Caco-2 (cell line): ENCODE measurements around the gene LVRN. TPM values are rescaled to one million over a fixed set of nuclear protein-coding genes. Genes with fewer than 3 reads are reported as not detected.

Source experiments
- BruUV-seq: library from RNA; stranded (reverse); fragments of 400-500 nt; replicated peaks from 2 replicates; lab custom pipeline; 2021; lab: Mats Ljungman, UMichigan
- CTCF ChIA-PET: fragments of 300-600 bp; sonication (Branson Sonifier 250); formaldehyde crosslinking; loops from one replicate; lab custom pipeline; 2022; ENCODE audit warnings: antibody characterized with exemption; lab: Charles Lee
- POLR2A ChIA-PET: fragments of 300-600 bp; sonication (Branson Sonifier 250); formaldehyde crosslinking; loops from one replicate; lab custom pipeline; 2022; ENCODE audit warnings: antibody characterized with exemption; lab: Charles Lee
- DNase-seq, 2 experiments: peaks; one replicate each; pipeline versions ENCODE4 v3.0.0 to v3.0.0-alpha.2; 2020 to 2022
- H3K27me3 ChIP-seq: replicated peaks from 2 replicates; pipeline ENCODE4 v1.6.0; 2011; ENCODE audit warnings: low read length; ENCODE audit not compliant: control insufficient read depth, insufficient read depth
- H3K36me3 ChIP-seq: 2 replicates; pipeline ENCODE4 v1.5.1; 2011; ENCODE audit warnings: low read length; ENCODE audit not compliant: control insufficient read depth, insufficient read depth
- H3K4me1 ChIP-seq: fragments of 250-450 bp; sonication (Bioruptor Pico); 2 replicates; pipeline ENCODE4 v1.5.1; 2020; ENCODE audit warnings: mild to moderate bottlenecking
- H3K4me3 ChIP-seq: 2 replicates; pipeline ENCODE4 v1.5.1; 2011; ENCODE audit warnings: low read depth, mild to moderate bottlenecking, control low read depth, low read length
- H3K9me3 ChIP-seq: fragments of 250-450 bp; sonication (Bioruptor Pico); 2 replicates; pipeline ENCODE4 v1.5.1; 2020; ENCODE audit warnings: mild to moderate bottlenecking, moderate library complexity
- H3K27ac Mint-ChIP-seq: one replicate; pipeline ENCODE4 v1.8.0; 2022; ENCODE audit warnings: mixed read lengths; ENCODE audit not compliant: unreplicated experiment
- H3K27me3 Mint-ChIP-seq: one replicate; pipeline ENCODE4 v1.8.0; 2022; ENCODE audit warnings: mixed read lengths; ENCODE audit not compliant: insufficient read depth, unreplicated experiment
- H3K36me3 Mint-ChIP-seq: one replicate; pipeline ENCODE4 v1.8.0; 2022; ENCODE audit warnings: mild to moderate bottlenecking, mixed read lengths; ENCODE audit not compliant: insufficient read depth, unreplicated experiment
- H3K4me1 Mint-ChIP-seq: one replicate; pipeline ENCODE4 v1.8.0; 2022; ENCODE audit warnings: low read depth, mixed read lengths; ENCODE audit not compliant: unreplicated experiment
- H3K4me3 Mint-ChIP-seq: one replicate; pipeline ENCODE4 v1.8.0; 2022; ENCODE audit warnings: mild to moderate bottlenecking, moderate library complexity, mixed read lengths; ENCODE audit not compliant: unreplicated experiment
- H3K9me3 Mint-ChIP-seq: one replicate; pipeline ENCODE4 v1.8.0; 2022; ENCODE audit warnings: mixed read lengths; ENCODE audit not compliant: unreplicated experiment
- CTCF ChIP-seq, 2 experiments: fragments of 200-600 bp in 1 of 2; IDR thresholded peaks; 1 replicate in 1 of 2; 2 replicates in 1 of 2; pipeline versions ENCODE4 v1.5.1 to v1.8.0; 2011 to 2022; ENCODE audit warnings: antibody characterized with exemption in 1 of 2, control low read depth in 1 of 2, inconsistent platforms in 1 of 2, low read depth in 1 of 2, low read length in 1 of 2, mild to moderate bottlenecking in 1 of 2, moderate library complexity in 1 of 2; ENCODE audit not compliant: insufficient read depth in 1 of 2, severe bottlenecking in 1 of 2, unreplicated experiment in 1 of 2
- intact Hi-C: fragments of 100-400 bp; cut with micrococcal nuclease; formaldehyde crosslinking; loops from one replicate; pipeline ENCODE4 v1.10.0; 2022; ENCODE audit not compliant: unreplicated experiment
- total RNA-seq: library from RNA; stranded (reverse); gene quantifications from 2 replicates; pipeline ENCODE4 v1.2.3, GENCODE V29; 2022

LVRN gene
- total RNA-seq, 1 experiment from 2014 or later = 0.27 TPM

GRCh38 chr5:115963566-115963965, 1.3 kb downstream of the LVRN start:
- H3K9me3 Mint-ChIP-seq = no peaks in the 10 kb centered on the region
- no peak for TF ChIP-seq CTCF (IDR thresholded peaks at IDR 0.05; ENCODE audit: insufficient read depth in 1 of 2, low read depth in 1 of 2, low read length in 1 of 2, severe bottlenecking in 1 of 2, unreplicated experiment in 1 of 2)
- H3K4me1 Mint-ChIP-seq = no peaks in the 10 kb centered on the region
- Histone ChIP-seq H3K36me3 (no peaks in the 10 kb centered on the region), H3K27me3 (no peaks in the 10 kb centered on the region), H3K9me3 (no peaks in the 10 kb centered on the region), H3K4me3 (no peak overlapping the region), H3K4me1 (no peaks in the 10 kb centered on the region)
- H3K36me3 Mint-ChIP-seq = no peaks in the 10 kb centered on the region
- intact Hi-C loops = no loop called here
- BruUV-seq = no TSS peak
- peaks cover 9% of the 10 kb centered on the region for H3K27me3 Mint-ChIP-seq
- no peak overlapping the region for H3K4me3 Mint-ChIP-seq
- CTCF ChIA-PET = no interaction called here
- H3K27ac Mint-ChIP-seq = no peak overlapping the region
- POLR2A ChIA-PET = no interaction called here
- DNase-seq = no peak

- Histone ChIP-seq H3K4me3 (no peak overlapping the region), H3K27me3 (no peaks in the 10 kb centered on the region), H3K4me1 (no peaks in the 10 kb centered on the region), H3K36me3 (no peaks in the 10 kb centered on the region), H3K9me3 (peaks cover 4% of the 10 kb centered on the region; the same call in 1 of the 2 replicates)
- BruUV-seq = no TSS peak
- TF ChIP-seq CTCF (IDR thresholded peaks at IDR 0.05; ENCODE audit: insufficient read depth in 1 of 2, low read depth in 1 of 2, low read length in 1 of 2, severe bottlenecking in 1 of 2, unreplicated experiment in 1 of 2) = no peak
- no peak for DNase-seq
- Mint-ChIP-seq H3K9me3 (no peaks in the 10 kb centered on the region), H3K4me3 (no peak overlapping the region), H3K36me3 (no peaks in the 10 kb centered on the region), H3K27me3 (peaks cover 7% of the 10 kb centered on the region), H3K4me1 (no peaks in the 10 kb centered on the region), H3K27ac (no peak overlapping the region)
- intact Hi-C loops = no loop called here
- ChIA-PET CTCF (no interaction called here), POLR2A (no interaction called here)
Observed at GRCh38 chr5:115968770-115969169, 6.5 kb downstream of the LVRN start.

GRCh38 chr5:115977096-115977495, 14.8 kb downstream of the LVRN start:
- BruUV-seq = no TSS peak
- Histone ChIP-seq H3K4me3 (no peak overlapping the region), H3K36me3 (no peaks in the 10 kb centered on the region), H3K4me1 (no peaks in the 10 kb centered on the region), H3K9me3 (no peaks in the 10 kb centered on the region), H3K27me3 (no peaks in the 10 kb centered on the region)
- no peak for DNase-seq
- ChIA-PET CTCF (no interaction called here), POLR2A (no interaction called here)
- Mint-ChIP-seq H3K4me3 (no peak overlapping the region), H3K27me3 (peaks cover 33% of the 10 kb centered on the region), H3K27ac (no peak overlapping the region), H3K4me1 (no peaks in the 10 kb centered on the region), H3K36me3 (no peaks in the 10 kb centered on the region), H3K9me3 (no peaks in the 10 kb centered on the region)
- TF ChIP-seq CTCF (IDR thresholded peaks at IDR 0.05; ENCODE audit: insufficient read depth in 1 of 2, low read depth in 1 of 2, low read length in 1 of 2, severe bottlenecking in 1 of 2, unreplicated experiment in 1 of 2) = no peak
- intact Hi-C loops = no loop called here
